ENCODE data around the gene TEX53.
A peak's percentile ranks its signal among the peaks of the same experiment; 100 is the strongest.

The TEX53 gene

DNA sequence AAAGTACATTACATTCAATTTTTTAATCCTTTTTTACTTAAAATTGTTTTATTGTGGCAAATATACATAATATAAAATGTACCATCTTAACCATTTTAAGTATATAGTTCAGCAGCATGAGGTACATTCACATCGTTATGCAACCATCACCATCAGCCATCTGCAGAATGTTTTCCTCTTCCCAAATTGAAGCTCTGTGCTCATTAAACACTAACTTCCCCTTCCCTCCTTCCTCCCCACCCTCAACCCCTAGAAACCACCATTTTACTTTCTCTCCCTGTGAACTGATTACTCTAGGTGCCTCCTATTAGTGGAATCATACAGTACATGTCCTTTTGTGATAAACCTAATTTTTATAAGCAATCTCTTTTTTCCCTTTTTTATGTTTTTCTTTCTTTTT lies 15.6 kb downstream of the TEX53 start:
- no peak for DNase-seq

DNA sequence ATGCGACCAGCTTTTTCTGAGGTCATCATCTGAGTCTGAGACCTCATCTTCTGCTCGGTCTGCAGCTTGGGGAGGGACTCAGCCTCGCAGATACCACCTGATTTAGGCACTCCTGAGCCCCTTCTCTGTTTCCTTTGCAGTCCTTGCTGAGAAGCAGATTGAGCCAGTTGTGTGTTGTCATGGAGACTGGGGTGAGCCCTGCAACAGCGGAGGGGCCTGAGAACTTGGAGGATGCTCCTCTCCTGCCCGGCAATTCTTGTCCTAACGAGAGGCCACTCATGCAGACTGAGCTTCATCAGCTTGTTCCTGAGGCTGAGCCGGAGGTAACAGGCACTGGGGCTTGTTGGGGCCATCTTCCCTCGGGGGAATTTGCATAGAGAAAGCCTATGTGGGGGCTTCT lies 19.2 kb downstream of the TEX53 start:
- DNase-seq, result peak in 6 of 51 donors; percentile 2 to 29 (median 9)

DNA sequence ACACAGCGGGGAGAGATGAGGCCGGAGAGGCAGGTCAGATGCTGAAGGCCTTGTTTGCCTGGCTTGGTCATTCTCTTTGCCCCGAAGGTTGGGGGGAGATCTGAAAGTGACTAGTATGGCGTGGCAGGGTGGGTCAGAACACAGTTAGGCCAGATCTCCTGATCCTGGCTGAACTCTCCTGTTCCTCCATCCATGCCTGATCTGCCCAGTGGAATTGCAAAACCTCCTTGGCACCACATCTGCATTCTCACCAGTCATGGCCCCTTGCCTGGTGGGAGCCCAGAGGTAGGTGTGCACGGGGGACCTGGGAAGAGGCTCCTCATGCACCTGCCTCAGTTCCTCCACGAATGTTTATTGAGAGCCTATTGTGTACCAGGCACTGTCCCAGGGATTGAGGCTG lies 23.2 kb downstream of the TEX53 start:
- DNase-seq, result no peak

DNA sequence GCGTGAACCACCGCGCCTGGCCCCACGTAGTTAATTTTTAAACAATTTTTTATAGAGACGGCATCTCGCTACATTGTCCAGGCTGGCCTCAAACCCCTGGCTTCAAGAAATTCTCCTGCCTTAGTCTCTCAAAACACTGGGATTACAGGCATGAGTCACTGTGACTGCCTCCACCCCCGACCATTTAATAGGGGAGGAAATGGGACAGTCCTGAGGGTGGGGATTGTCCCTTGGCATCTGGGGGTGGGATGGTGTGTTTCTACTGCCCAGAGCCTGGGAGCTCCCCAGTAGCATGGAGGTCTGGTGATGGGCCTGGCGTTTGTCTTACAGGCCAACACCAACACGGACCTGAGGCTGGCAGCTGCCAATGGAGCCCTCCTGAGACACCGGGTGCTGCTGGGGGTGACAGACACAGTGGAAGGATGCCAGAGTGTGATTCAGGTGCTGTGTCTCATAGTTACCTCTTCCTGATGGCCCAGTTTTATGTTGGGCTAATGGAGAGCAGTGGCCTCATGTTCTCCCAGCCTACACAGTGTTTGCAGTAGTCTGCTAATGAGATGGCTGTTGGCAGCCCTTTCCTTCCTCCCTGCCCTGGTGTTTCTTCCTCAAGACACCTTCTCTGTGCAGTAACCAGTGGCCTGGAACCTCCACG lies 24.0 kb downstream of the TEX53 start:
- DNase-seq, result no peak

DNA sequence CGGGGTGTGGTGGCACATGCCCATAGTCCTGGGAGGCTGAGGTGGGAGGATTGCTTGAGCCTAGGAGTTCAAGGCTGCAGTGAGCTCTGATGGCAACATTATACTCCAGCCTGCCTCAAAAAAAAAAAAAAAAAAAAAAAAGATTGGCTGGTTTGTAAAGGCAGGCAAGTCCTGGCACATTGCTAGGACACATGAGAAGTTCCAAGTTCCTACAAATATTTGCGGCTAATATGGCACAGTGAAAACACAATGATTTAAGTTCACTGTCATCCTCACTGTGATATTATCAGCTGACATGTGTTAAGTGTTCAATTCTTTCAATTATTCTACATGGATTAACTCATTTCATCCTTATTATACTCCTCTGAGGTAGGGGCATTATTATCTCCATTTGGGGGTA lies 26.4 kb downstream of the TEX53 start:
- DNase-seq, result no peak

DNA sequence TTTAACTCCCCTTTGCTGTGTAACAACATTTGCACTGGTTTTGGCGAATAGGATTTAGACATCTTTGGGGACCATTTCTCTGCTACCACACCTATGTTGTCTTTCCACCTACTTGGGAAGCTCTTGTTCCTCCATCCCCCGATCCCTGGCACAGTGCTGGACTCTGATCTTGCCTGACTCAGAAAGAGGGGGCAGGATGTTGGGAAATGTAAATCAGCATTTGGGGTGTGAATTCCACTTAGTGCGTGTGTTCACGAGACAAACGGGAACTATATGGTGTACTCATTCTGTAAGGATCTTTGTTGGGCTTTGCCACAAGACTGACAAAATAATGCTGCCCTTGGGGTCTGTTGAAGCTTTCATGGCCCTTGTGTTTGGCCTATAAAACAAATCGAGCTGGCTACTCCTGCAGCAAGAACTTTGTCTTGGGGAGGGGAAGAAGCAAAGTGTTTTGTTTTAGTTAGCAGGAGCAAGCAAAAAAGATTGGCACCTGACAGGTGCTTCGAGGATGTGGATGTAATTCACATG lies 28.0 kb downstream of the TEX53 start:
- DNase-seq, result peak in 1 of 51 donors; percentile 46

DNA sequence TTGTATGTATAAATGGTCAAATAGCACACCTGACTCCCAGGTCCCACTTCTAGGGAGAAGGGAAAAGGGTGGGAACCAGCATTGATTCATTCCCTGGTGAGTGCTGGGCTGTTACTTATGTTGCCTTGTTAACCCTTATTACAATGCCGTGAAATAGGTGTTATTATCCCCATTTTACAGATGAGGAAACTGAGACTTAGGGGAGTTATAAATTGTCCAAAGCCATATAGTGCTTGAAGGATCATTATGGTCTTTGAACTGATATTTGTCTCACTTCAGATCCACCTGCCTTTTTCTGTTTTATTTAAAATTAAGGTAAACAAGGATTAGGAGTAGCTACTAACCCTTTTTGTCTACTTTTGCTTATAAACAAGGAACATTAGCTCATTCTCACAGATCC lies 30.1 kb downstream of the TEX53 start:
- DNase-seq, result no peak

DNA sequence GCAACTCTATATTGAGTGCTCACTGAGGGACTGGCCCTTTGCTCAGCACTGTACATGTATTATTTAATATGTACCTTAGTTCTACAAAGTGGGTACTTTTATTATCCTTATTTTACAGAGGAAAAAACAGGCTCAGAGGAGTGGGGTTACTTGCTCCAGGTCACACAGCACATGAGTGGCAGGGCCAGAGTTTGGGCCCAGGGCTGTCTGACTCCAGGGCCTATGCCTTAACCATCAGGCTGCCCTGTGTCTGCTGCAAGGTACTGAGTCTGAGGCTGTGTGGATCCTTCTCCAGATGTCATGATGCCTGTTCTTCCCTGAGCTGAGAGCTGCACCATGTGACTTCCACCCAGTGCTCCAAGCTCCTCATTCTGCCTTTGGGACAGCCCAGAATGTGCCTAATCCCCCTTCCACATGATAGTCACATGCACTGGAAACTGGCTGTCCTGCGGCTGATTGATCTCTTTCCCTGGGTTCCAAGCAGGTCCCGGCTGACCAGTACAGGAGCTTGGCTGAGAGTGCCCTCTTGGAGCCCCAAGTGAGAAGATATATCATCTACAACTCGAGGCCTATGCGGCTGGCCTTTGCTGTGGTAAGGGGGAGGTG lies 31.1 kb downstream of the TEX53 start:
- no peak for DNase-seq

DNA sequence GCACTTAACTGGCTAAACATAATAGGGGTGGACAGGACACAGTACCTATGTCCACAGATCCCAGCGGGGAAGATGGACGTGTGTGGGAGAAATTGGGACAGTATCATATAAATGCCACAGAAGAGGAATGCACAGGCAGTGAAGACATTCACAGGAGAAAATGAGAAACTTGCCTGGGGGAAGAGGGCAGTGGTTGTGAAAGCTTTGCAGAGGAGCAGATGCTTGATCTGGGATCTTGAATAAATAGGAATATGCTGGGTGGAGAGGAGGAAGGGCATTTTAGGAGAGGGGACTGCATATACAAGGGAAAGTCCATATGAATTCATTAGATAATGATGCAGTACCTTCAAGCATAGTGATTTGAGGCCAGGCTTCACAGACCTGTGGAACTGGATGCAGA lies 32.9 kb downstream of the TEX53 start:
- DNase-seq, result no peak

DNA sequence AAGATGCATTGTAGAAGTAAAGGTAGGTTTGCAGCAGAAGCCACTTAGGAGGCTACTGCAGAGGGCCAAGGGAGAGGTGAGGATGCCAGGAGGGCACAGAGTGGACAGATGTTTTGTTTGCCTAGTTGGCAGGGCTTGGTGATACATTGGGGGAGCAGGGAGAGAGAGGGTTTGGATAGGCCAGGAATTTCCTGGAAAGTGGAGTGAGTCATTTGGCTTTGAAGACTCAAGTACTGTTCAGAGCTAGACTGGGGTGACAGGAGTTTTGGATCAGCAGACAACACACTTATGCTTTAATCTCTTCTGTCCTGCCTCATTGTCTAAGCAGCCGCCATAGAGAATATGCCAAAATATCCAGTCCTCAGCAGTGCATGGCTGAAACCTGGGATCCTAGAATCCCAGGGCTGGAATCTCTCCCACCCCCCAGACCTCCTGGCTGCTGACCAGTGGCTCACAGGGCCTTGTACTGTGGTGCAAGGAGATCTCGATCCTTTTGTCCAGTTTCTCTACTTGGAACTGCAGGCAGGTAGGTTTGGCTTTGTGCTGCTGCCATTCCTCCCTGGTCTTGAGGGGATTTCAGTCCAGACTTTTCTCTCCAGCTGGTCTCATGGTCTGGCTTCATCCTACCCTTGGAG lies 35.5 kb downstream of the TEX53 start:
- peak in 2 of 51 donors; percentile 7 to 8 for DNase-seq

DNA sequence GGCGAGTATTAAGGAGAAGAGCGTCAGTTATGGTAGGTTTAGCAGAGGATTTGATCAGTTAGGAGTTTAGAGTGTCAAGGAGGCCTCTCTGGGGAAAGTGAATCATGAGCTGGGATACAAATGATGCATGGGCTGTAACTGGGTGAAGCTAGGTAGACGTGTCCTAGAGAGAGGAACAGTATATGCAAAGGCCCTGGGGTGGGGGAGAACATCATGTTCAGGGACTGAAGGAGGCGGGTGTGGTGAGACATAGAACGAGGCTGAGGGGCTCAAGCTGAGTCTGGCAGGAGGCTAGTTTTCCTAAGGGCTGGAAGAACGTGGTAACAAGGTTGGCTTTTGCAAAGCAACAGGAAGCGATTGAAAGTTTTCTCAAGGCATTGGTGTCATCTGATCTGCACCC lies 36.0 kb downstream of the TEX53 start:
- peak in 1 of 51 donors; percentile 9 for DNase-seq

DNA sequence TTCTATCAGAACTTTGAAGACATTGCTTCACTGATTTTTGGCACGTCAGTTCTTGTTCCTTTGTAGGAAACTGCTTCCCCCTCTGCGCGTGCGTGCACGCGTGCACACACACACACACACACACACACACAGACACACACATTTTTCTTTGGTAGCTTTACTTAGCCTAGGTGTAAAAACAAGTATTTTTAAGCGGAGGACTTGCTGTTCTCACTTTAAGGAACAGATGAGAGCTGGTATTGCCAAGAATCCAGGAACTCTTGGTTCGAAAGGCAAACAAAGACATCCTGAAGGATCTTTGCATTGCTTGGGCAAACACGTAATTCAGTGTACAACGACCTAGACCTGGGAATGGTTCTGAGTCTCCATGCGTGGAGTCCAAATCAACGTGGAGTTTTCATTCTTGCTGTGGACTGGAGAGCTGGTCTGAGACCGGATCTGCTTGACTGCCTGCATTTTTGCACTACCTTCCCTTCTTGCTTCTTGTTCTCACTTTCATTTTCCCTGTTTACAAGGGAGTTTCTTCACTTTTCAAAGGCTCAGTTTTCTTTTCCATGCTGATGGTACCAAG lies 38.3 kb downstream of the TEX53 start:
- peak in 2 of 51 donors; percentile 5 for DNase-seq

DNA sequence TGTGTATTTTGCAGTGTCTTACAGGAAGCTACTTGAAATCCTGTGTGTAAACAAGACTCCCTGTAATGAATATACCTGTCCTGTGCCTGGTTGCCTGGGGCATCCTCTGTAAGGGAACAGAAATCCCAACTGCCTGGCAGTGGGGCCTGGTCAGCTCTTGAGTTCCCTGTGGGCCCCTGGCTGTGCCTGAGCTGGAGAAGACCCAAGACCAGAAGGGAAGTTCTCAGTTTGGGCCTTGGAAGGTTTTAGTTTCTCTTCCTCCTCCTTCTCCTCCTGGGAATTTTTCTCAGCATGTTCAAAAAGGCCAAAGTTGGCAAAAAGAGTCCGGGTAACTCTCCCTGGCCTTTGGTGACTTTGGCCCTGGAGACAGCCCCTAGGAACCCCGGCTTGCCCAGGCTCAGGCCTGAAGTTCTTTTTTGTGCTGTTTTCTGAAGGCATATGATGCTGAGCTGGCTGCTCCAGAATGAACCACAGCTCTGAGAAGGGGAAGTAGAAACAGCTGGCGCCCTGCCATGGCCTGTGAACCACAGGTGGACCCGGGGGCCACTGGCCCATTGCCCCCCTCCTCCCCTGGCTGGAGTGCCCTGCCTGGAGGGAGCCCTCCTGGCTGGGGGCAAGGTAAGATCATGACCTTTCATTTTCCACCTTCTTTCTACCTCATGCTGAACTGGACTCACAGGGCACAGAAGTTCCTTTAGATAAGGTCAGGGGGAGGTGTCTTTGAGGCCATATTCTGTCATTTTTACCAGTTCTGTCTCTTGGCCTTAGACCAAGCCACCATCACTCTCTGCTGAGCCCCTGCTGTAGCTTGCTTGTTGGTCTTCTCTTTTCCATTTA lies 40.7 kb downstream of the TEX53 start:
- DNase-seq, result peak in 27 of 51 donors; percentile 3 to 46 (median 14)

DNA sequence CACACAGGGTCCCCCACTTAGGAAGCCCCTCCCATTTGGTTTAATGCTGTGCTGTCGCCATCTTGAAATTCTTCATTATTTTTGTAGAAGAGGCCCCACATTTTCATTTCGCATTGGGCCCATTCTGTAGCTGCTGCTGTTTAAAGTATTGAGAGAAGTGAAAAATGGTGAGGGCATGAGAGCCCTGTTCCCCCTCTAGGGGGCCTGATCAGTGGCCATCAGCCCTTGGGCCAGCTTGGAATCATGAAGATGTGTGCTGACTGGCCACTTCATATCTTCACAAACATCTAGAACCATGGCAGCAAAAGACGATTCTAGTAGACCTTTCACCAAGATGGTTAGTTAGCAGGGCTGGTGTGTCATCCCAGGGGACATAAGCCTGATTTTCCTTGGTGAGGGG lies 43.2 kb downstream of the TEX53 start:
- DNase-seq, result no peak

DNA sequence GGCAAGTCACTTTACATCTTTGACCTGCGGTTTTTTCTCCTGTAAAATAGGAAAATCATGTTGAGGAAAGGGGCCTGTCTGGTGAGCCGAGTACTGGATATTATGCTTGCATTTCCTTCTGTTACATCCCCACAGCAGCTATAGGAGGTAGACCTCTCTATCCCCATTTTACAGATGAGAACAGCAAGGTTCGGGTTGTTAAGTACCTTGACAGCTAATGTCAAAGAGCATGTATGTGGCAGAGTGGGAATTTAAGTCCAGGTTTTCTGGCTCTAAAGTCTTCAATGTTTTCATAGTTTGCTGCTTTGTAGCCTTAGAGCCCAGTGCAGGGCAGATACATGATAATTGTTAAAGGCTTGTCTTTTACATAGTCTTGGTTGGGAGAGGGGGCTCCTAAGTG lies 43.7 kb downstream of the TEX53 start:
- DNase-seq, result no peak

DNA sequence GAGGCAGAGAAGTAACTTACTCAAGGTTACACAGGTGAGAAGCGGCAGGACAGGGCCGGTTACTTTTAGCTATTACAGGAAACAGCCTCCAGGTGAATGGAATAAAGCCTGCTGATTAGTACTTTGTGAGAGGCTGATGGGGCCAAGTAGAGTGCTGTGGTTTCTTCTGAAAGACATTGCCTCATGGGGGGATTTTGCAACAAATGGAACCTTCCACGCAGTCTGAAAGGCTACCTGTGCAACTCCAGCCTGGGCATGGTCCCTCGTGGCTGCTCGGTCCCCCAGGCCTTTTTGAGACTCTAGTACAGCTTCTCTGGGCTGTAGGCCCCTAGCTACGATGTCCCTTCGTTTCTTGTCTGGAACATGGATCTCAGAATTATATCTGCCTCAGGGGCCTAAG lies 44.5 kb downstream of the TEX53 start:
- DNase-seq, result no peak

DNA sequence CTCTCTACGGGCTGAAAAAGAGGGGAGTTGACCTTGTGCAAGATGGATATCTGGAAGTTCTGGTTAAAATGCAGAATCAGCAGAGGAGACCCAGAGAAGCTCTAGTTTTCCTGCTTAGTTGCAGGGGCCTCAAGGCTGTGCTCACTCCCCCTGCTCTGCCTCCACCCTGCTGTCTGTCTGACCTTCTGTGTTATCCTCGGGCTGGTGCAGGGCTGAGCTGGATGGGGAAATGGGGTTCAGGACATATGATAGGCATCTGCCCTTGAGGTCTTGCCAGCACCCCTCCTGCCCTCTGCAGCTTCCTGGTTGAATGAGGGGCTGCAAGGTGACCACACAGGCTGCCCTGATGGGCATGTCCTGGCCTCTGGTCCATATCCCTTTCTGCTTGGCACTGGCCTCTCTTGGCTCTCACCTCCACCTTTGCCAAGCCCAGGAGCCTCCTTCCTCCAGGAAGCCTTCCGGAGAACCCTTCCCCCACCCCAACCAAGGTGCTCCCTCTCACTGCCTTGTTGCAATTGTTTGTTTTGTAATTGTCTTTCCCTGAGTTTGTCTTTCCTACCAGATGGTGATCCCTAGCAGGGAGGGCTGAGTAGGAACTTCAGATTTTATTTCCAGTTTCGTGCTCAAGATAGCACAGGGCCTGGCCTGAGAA lies 45.2 kb downstream of the TEX53 start:
- peak in 2 of 51 donors; percentile 8 to 29 for DNase-seq

DNA sequence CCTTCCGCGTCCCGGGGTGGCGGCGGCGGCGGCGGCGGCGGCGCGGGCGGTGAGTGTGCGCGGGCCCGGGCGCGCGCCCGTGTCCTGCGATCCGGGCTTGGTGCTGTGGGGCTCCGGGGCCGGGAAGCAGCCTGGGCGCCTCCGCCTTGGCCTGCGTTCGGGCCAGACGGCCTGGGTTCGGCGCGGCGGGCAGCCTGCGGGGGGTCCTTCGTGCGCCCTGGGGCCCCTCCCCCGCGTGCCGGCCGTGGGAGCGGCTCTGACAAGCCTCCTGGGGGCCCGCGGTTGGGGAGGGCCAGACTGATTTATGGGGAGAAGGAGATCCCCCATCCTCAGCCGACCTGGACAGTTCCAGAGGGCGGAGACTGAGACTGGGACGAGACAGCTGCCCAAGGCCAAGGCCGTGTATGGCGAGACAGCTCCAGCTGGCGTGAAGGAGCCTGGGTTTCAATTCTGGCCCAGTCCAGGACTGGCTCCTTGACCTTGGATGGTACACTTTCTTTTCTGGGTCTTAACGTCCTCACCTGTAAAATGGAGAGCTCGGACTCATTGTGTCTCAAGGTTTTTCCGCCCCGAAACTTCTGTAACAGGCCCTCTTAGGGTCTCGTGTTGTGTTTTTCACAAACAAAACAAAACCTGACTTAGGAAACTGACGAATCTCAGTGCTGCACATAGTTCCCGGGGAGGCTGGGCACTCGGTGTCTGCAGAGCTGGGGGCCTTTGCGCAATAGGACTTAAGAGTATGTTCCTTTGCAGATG lies 45.9 kb downstream of the TEX53 start:
- DNase-seq, result peak in 39 of 51 donors; percentile 14 to 76 (median 56)

DNA sequence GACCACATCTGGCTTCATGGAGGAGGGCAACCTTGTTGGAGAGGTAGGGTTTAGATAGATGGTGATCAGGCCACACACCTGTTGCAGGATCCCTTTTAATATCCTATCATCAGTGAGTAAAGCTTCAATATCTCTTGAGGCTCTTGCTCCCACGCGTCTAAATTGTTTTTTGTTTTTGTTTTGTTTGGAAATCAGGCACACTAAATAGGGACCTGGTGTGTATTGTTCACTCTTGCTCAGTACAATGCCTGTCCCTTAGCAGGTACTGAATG lies 49.1 kb downstream of the TEX53 start:
- DNase-seq, result no peak

Data from hypothalamus (tissue), 51 donors.